Duodenal mucosa (tissue), 2 donors: ENCODE results near the gene PRDX2.
"Not testable (repeated sequence)": the region's sequence is repeated elsewhere in the genome, so short reads cannot be mapped to it uniquely, and the experiment has no call there.

Experiments
- H3K27ac ChIP-seq: one replicate; pipeline ENCODE4 v1.7.0; 2013; ENCODE audit warnings: low read depth, low read length
- H3K27me3 ChIP-seq, 2 donors: one replicate each; pipeline ENCODE4 v1.7.0; 2013; ENCODE audit warnings: low read length in 2 of 2, control low read depth in 1 of 2; ENCODE audit not compliant: insufficient read depth in 2 of 2, control insufficient read depth in 1 of 2
- H3K36me3 ChIP-seq, 2 donors: one replicate each; pipeline ENCODE4 v1.7.0; 2013; ENCODE audit warnings: low read length in 2 of 2, control low read depth in 1 of 2; ENCODE audit not compliant: insufficient read depth in 2 of 2, control insufficient read depth in 1 of 2
- H3K4me1 ChIP-seq, 2 donors: one replicate each; pipeline ENCODE4 v1.7.0; 2013; ENCODE audit warnings: low read length in 2 of 2, control low read depth in 1 of 2; ENCODE audit not compliant: insufficient read depth in 2 of 2, control insufficient read depth in 1 of 2
- H3K4me3 ChIP-seq, 2 donors: one replicate each; pipeline ENCODE4 v1.7.0; 2013; ENCODE audit warnings: low read length in 2 of 2, low read depth in 1 of 2
- H3K9ac ChIP-seq, 2 donors: one replicate each; pipeline ENCODE4 v1.7.0; 2013; ENCODE audit warnings: low read length in 2 of 2, low read depth in 1 of 2
- H3K9me3 ChIP-seq, 2 donors: one replicate each; pipeline ENCODE4 v1.7.0; 2013; ENCODE audit warnings: low read length in 2 of 2, control low read depth in 1 of 2; ENCODE audit not compliant: control insufficient read depth in 1 of 2

PRDX2 gene

GRCh38 chr19:12801466-12802266, at the start of gene PRDX2, which contains the start of gene THSD8:
TSS of gene PRDX2 (minus strand) at chr19:12801800. CDS start at chr19:12801261, 539 bp downstream.
TSS of gene THSD8 (plus strand) at chr19:12802069. CDS start at chr19:12802072, 3 bp downstream.
- Histone ChIP-seq H3K27ac (peak within 1 kb of the TSS; percentile 62), H3K4me1 (peaks cover 18 to 28% of the 10 kb centered on the region in 2 donors), H3K4me3 (peak within 1 kb of the TSS; percentile 90 to 98), H3K27me3 (no peaks in the 10 kb centered on the region), H3K36me3 (peaks cover 7 to 14% of the 10 kb centered on the region in 2 donors), H3K9me3 (no peaks in the 10 kb centered on the region), H3K9ac (peak within 1 kb of the TSS; percentile 94 to 97)

GRCh38 chr19:12847159-12848139, 45.8 kb upstream of the PRDX2 start:
- Histone ChIP-seq H3K27ac (no peak overlapping the region), H3K27me3 (peaks cover 13 to 22% of the 10 kb centered on the region in 2 donors), H3K9me3 (no peaks in the 10 kb centered on the region), H3K36me3 (no peaks in the 10 kb centered on the region), H3K4me1 (peaks cover 3 to 9% of the 10 kb centered on the region in 2 donors), H3K4me3 (peak overlapping the region in 1 of 2 donors; percentile 54), H3K9ac (peak overlapping the region; percentile 20 to 60)

GRCh38 chr19:12846613-12847012, 45.0 kb upstream of the PRDX2 start:
- not testable (repeated sequence) for H3K4me3 ChIP-seq, H3K4me1 ChIP-seq, H3K9ac ChIP-seq, H3K27ac ChIP-seq, H3K36me3 ChIP-seq, H3K9me3 ChIP-seq
- peaks cover 20 to 29% of the 10 kb centered on the region in 2 donors for H3K27me3 ChIP-seq

- Histone ChIP-seq H3K27ac (no peak overlapping the region), H3K36me3 (no peaks in the 10 kb centered on the region), H3K4me1 (peaks cover 11 to 14% of the 10 kb centered on the region in 2 donors), H3K9me3 (no peaks in the 10 kb centered on the region), H3K27me3 (peaks cover 43 to 53% of the 10 kb centered on the region in 2 donors), H3K4me3 (no peak overlapping the region), H3K9ac (no peak overlapping the region)
These were observed 42.6 kb upstream of the PRDX2 start for GRCh38 chr19:12843999-12844732.

- peaks cover 11 to 19% of the 10 kb centered on the region in 2 donors for H3K4me1 ChIP-seq
- no peak overlapping the region for H3K9ac ChIP-seq
- peaks cover 48 to 59% of the 10 kb centered on the region in 2 donors for H3K27me3 ChIP-seq
- H3K27ac ChIP-seq, result no peak overlapping the region
- H3K9me3 ChIP-seq, result no peaks in the 10 kb centered on the region
- H3K4me3 ChIP-seq, result no peak overlapping the region
- H3K36me3 ChIP-seq, result no peaks in the 10 kb centered on the region
These were observed 41.7 kb upstream of the PRDX2 start for GRCh38 chr19:12843328-12843727.

- Histone ChIP-seq H3K27ac (no peak overlapping the region), H3K9ac (no peak overlapping the region), H3K27me3 (peaks cover 55 to 65% of the 10 kb centered on the region in 2 donors), H3K4me1 (peaks cover 11 to 14% of the 10 kb centered on the region in 2 donors), H3K4me3 (no peak overlapping the region), H3K9me3 (no peaks in the 10 kb centered on the region), H3K36me3 (no peaks in the 10 kb centered on the region)
These were observed 40.9 kb upstream of the PRDX2 start for GRCh38 chr19:12842511-12842910.

GRCh38 chr19:12841094-12841493, 39.5 kb upstream of the PRDX2 start:
- peaks cover 61 to 69% of the 10 kb centered on the region in 2 donors for H3K27me3 ChIP-seq
- H3K27ac ChIP-seq, result no peak overlapping the region
- H3K4me1 ChIP-seq, result peaks cover 8 to 10% of the 10 kb centered on the region in 2 donors
- peak overlapping the region; percentile 43 to 58 for H3K4me3 ChIP-seq
- H3K9ac ChIP-seq, result no peak overlapping the region
- H3K9me3 ChIP-seq, result no peaks in the 10 kb centered on the region
- H3K36me3 ChIP-seq, result no peaks in the 10 kb centered on the region

- no peaks in the 10 kb centered on the region for H3K9me3 ChIP-seq
- H3K4me3 ChIP-seq, result peak overlapping the region in 1 of 2 donors; percentile 58
- no peaks in the 10 kb centered on the region for H3K36me3 ChIP-seq
- peaks cover 64 to 75% of the 10 kb centered on the region in 2 donors for H3K27me3 ChIP-seq
- peaks cover 8 to 16% of the 10 kb centered on the region in 2 donors for H3K4me1 ChIP-seq
- H3K27ac ChIP-seq, result no peak overlapping the region
- no peak overlapping the region for H3K9ac ChIP-seq
These were observed 38.8 kb upstream of the PRDX2 start for GRCh38 chr19:12840091-12841079.
